ENCODE measurements around the gene PIWIL1.

GRCh38 chr12:130303781-130304180 lies 33.9 kb upstream of the PIWIL1 start:
- no peak for TF ChIP-seq CTCF (IDR thresholded peaks at IDR 0.05)
- TF ChIP-seq POLR2A (IDR thresholded peaks at IDR 0.05): no peak
- no peak for TF ChIP-seq EP300 (IDR thresholded peaks at IDR 0.05)
- no peak for TF ChIP-seq POLR2AphosphoS5 (IDR thresholded peaks at IDR 0.05)

Data from upper lobe of left lung (tissue), 4 donors.